Inflammatory macrophage (primary cell): ENCODE data around the gene SLITRK4.
A peak's percentile ranks its signal among the peaks of the same experiment; 100 is the strongest.

Experiments
- DNase-seq, 2 donors: peaks; one replicate each; pipeline ENCODE4 v3.0.0-alpha.2; 2020 to 2022
- total RNA-seq, 18 experiments: gene quantifications; one replicate each; lab custom pipeline; 2026; ENCODE audit warnings: mixed read lengths in 6 of 18, inconsistent platforms in 2 of 18; lab: John Stamatoyannopoulos, UW

SLITRK4 gene
- 1.9 to 30.7 (median 12.8) reads per million in 18 experiments for total RNA-seq

DNA sequence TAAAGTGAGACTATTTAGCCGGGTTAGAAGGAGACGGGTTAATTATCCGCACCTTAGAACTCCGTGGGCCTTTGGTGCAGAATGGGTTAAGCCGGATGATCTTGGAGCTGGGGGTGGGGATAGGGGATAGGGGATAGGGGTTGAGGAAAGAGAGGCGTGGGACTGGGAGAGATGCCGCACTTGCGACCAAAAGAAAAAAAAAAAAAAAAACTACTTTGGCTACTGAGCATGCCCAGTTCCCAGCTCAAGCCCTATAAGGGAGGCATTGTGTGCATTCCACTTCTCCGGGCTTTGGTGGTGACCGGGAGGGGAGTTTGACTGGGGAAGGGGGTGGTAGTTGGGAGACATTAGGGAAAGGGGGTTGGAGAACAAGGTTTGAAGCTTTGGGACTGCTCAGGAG is at the start of gene SLITRK4:
TSS of gene SLITRK4 (minus strand) at position 187 of the 400 bp plus-strand sequence. CDS start 4,993 bp downstream, outside the sequence.
- no peak for DNase-seq

DNA sequence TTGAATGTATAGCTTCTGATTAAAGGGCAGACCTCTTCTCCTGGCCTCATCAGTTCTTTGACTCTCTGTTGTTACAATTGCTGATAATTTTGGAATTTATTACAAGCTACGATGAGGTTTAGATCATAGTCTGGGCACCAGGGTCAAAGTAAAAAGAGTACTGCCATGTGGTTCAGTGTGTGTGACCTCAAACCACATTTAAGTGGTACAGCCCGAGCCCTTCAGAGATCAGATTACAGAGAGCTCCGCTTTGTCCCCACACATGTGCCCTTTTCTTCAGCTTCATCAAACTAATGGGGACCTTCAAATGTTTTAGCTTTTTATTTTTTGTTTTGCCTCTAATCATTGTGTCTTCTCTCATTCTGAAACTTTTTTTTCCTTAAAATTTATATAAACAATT is 47.6 kb upstream of the SLITRK4 start:
- DNase-seq: no peak

DNA sequence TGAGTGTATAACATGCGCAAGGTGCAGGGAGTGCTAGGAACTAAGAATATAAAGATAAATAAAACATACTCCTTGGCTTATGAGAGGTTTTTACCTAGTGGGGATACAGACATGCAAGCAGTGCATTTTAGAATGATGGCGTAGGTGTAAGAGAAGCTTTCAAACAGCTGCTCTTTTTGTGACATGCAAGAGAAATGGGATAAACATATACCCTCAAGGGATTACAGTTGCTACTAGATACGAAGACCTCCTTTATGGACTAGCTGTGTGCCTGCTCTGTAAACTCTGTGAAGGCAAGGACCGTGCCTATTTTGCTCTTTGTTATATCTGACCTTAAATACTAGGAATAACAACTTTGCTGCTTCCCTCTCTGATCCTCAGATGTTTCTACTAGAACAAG is 39.0 kb upstream of the SLITRK4 start:
- DNase-seq: no peak

DNA sequence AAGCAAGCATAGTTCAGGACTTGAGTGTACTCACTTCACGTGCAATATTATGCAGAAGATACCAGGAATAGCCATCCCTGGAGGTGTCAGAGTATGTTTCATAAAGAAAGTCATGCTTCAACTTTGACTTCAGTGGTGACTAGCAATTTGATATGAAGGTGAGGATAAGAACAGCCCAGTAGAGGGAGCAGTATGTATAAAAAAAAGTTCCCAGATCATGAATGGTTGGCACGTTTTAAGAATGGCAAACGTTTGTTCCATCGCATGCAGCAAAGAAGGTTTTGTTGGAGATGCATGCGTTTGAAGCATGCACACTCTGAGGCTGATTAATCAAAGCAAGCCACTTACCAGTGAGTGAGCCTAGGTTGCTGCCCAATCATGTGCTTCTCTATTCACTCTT is 33.5 kb upstream of the SLITRK4 start:
- DNase-seq: no peak

GRCh38 chrX:143664302-143664701 is 28.4 kb upstream of the SLITRK4 start:
- peak in 1 of 2 donors; percentile 23 for DNase-seq

DNA sequence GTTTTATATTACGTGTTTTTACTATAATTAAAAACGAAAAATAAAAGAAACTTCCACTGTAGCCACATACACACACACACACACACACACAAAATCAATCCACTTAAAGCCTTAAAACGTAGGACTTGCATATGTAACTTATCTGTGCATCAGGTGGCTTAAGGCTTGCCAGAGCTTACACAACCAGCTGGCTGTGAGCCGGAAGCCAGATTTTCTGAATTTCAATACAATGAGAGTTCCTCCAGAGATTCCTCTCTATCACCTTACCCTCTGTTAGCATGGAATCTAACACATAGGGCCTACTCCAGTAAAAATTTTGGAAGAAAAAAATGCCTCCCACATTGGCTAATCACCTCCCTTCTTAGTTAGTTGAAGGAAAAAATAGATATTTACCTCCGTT is 27.9 kb upstream of the SLITRK4 start:
- DNase-seq: no peak

DNA sequence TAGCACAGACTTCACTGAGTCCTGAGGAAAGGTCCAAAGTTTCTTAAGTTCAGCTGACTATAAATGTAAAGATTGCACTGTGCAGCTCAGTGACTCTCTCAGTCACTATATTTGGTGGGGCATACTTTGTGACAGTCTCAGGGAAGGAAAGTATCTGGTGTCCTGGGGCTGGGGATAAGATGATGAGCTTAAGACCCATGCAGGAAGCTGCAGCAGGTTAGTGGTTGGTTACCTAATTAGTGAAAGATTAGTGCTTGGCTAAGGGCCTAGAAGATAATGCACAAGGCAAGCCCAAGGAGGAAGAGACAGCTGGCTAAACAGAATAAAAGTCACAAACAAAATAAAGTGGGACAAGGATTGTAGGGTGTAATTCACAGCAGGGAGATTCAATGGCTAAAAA is 25.4 kb upstream of the SLITRK4 start:
- no peak for DNase-seq

GRCh38 chrX:143648705-143649104 is 12.8 kb upstream of the SLITRK4 start:
- peak; percentile 59 to 63 for DNase-seq

DNA sequence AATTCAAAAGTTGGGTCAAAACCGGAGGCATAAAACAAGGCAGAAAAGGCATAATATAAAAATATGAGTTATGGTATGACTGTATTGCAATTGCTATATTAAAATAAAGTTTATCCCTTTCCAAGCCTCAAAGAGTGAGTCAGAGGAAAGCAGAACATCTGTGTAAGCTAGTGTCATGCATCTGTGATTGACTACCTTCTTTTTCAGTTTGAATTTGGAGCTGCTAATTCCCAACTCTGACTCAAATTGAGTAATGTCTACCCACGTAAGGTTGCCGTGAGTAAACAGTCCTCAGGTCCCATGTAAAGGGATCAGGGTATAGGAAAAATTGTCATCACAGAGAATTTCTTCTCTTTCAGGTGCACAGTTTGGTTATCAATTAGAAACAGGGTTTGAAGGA is 6.5 kb upstream of the SLITRK4 start:
- no peak for DNase-seq

- DNase-seq: no peak
These were observed 930 bp upstream of the SLITRK4 start for GRCh38 chrX:143636831-143637230.

DNA sequence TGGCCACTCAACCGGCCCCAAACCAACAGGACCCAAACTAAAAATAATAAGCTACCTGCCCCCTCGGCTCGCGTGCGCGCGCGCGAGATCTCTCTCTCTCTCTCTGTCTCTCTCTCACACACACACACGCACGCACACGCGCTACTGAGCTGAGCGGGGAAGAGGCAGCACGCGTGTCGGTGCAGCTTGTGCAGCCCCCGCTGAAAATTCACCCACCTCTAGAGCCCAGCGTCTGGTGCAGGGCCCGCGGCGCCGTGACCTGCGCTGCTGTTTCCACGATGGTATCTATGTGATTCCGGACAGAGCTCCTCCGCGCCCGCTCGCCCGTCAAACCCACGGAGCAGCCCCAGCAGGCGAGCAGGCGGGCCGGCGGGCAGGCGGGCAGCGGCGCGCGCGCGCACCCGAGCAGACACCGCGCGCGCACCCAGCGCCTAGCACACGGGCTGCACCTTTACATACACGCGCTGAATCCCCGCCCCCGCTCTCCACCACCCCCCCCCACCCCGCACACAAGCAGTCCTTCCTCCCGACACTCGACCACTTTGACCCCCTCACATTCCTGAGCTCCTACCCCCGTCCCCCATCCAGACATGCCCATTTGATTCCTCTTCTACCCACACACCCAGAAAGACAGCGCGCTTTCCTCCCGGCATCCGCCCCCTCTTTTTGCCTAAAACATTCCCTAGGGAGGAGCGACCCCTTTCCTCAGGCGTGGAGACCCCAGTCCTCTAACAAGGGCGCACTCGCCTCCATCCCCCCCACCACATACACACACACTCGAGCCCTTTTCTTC is 1.0 kb downstream of the SLITRK4 start:
- peak in 1 of 2 donors; percentile 3 for DNase-seq

DNA sequence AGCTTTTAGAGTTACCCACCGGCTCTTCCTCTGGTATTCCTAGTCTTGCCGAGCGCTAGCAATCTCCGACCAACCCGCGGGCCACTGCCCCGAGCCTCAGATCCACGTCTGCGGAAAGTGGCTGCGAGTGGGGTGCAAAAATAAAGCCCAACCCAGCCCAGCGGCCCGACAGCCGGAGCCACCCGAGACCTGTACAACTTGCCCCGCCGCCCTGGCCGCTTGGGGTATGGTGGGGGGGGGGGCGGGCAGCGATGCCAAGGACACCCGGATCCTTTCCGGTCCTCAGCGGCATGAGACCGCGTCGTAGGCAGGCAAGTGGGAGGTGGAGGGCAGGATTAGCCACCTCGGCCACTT is 1.6 kb downstream of the SLITRK4 start:
- DNase-seq: peak in 1 of 2 donors; percentile 1

DNA sequence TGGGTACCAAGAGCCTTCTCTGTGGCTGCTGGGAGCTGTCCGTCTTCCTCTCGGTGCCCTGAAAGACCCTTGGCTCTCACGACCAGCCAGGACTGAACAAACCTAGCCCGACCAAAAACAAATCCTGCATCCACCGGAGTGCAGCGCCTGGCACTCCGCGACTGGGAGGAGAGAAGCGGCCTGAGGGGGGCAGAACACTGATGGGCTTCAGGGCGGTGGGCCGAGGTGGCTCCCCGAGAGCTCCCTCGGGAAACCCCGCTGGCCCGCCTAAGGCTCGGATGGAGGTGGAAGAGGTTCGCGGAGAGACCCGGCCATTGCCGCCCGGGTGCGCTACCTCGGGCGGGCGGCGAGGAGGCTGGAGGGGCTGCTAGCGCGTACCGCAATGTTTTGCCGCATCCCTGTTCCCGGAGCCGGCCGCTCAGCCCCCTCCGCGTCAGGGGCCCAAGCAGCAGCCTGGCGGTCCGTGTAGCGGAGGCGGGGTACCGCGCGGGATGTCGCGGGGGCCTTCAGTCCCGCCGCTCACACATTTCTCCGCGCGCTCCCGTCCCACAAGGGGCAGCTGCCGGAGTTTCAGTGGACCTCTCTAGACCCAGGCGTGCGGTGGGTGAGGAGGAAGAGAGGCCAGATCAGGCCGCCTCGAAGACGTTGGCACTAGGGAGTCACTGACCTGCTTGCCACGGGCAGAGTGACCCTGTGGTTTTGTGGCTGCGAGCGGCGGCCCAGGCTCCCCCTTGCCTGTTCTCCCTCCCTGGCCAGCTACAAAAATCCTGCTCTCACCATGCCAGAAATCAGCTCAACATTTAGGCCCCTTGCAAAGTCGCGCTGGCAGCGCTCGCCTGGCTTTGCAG is 2.2 kb downstream of the SLITRK4 start:
- DNase-seq: peak; percentile 1 to 19

DNA sequence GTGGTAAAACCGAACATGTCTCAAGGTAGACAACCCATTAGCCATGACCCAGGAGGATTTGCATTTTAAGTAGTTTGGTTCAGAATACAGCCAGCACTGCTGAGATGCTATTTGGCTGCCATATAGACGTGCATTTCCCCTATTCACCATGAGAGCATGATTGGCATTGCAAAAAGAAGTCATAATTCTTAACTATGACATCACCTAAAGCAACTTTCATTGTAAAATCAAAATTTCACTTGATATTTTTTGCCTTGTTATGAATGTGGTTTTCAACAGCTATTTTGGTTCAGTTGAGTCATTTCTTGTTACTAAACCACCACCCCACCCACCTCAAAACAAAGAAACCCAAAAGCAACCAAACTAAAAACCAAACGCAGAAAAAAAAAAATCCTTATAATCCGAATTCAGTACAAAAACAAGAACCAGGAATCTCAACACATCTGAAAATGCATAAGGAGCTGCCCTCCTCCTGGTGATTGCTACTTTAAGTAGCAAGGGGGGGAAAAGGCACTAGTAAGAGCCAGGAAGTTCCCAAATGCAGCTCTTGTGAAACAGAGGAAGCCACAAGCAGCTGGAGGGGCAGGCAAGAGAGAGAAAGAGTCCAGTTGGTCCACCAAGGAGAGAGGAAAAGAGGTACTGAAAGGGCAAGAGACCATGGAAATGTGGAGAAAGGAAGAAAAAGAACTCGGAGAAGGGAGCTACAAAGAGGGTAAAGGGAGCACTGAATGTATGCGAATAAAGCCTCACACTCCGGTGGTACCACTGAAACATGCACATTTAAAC is 3.1 kb downstream of the SLITRK4 start:
- DNase-seq: peak; percentile 57 to 68

- DNase-seq: no peak
These were observed 12.2 kb downstream of the SLITRK4 start for GRCh38 chrX:143623657-143624056.

GRCh38 chrX:143621276-143621675 is 14.6 kb downstream of the SLITRK4 start:
- no peak for DNase-seq

- DNase-seq: no peak
These were observed 20.1 kb downstream of the SLITRK4 start for GRCh38 chrX:143615851-143616250.

DNA sequence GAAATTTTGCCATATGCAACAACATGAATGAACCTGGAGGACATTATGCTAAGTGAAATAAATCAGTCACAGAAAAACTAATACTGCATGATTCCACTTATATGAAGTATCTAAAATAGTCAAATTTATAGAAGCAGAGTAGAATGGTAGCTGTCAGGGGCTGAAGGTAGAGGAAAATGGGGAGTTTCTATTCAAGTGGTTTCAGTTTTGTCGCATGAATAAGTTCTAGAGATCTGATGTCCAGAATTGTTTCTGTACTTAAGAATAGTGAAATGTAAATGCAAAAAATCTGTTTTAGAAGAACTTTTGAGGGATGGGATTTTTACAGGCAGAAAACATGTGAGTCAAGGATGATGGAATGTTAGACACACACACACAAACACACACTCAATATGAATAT is 34.1 kb downstream of the SLITRK4 start:
- DNase-seq: no peak

DNA sequence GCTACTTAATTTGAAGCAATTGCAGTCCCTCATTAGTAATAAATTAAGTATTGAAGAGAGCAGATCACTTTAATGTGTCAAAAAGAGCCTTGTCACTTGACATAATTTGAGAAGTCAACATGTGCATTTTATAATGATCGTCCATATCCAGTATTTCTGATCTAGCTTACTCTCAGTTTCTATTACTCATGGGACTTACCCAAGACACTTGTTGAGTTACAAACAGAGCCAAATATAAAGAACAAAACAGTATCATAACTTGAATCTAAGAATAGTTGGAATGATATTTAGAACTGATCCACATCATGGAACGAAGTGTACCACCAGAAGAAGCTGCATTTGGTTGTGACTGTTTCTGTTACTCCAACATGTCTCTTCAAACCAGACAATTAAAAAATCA is 54.7 kb downstream of the SLITRK4 start:
- DNase-seq: no peak

DNA sequence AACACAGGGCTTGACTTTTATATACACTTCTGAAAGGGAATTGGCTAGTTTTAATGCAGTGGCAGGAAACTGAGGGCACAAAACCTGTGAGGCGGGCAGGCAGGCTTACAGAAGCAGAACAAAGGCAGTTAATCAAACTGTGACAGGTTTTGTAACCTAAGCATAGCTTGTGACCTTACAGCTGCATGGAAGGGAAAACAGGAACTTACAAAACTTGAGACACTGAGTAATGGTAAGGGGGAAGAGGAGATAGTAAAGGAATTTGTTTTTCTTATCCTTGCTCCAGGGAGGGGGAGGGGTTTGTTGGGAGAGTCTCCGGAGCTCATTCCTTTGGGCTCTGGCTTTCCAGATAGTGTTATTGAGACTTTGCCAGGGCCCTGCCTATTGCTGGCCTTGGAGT is 55.6 kb downstream of the SLITRK4 start:
- DNase-seq: peak; percentile 45 to 65
